Measurements from ENCODE around the gene MSANTD3.

The MSANTD3 gene

DNA sequence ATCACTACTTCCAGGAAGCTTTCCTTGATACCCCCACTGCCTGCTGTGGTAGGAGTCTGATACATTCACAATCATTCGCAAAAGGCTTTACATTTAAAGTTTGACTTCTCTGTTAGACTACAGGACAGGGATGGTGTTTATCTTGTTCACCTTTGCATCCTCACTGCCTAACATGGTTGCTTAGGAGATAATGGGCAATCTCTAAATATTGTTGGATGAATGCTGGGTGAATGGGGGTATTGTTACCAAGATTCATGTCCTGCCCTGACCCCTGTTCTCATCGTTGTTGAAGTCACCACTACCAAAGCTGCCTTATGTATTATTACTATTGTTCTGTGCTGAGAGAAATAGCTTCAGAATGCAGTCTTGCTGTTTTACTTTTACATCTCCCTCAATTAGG lies 38.3 kb downstream of the MSANTD3 start:
- H3K9me3 ChIP-seq (ENCODE audit: control insufficient read depth, low read length), result no peaks in the 10 kb centered on the region
- no peak overlapping the region for H3K18ac ChIP-seq (ENCODE audit: low read depth in 1 of 2, low read length in 2 of 2)
- peaks cover 10% of the 10 kb centered on the region for H3K79me1 ChIP-seq (replicated peaks; ENCODE audit: low read length, poor library complexity, severe bottlenecking)
- H4K8ac ChIP-seq (ENCODE audit: low read length), result no peak overlapping the region
- no peak overlapping the region for H2BK5ac ChIP-seq (ENCODE audit: low read depth, low read length, poor library complexity, severe bottlenecking)
- H2AK5ac ChIP-seq (ENCODE audit: low read length, severe bottlenecking), result no peak overlapping the region
- H3K9ac ChIP-seq (ENCODE audit: low read length), result no peak overlapping the region
- no peak overlapping the region for H3K14ac ChIP-seq (ENCODE audit: low read length in 2 of 2)
- H3K27ac ChIP-seq (ENCODE audit: low read length, poor library complexity, severe bottlenecking), result no peak overlapping the region
- no peak overlapping the region for H4K91ac ChIP-seq (ENCODE audit: low read length)
- no peak overlapping the region for H2AFZ ChIP-seq (ENCODE audit: low read depth, low read length)
- H3K4me1 ChIP-seq (ENCODE audit: control insufficient read depth, insufficient read depth, low read depth, low read length), result no peaks in the 10 kb centered on the region
- no peak overlapping the region for H3K4me2 ChIP-seq (ENCODE audit: low read length, poor library complexity, severe bottlenecking)
- no peaks in the 10 kb centered on the region for H3K27me3 ChIP-seq (ENCODE audit: control insufficient read depth in 1 of 2, insufficient read depth in 1 of 2, low read length in 2 of 2)
- H3K4me3 ChIP-seq (ENCODE audit: insufficient read depth in 1 of 2, low read depth in 1 of 2, low read length in 2 of 2), result no peak overlapping the region
- H2BK15ac ChIP-seq (ENCODE audit: low read depth, poor library complexity, severe bottlenecking), result no peak overlapping the region
- no peak overlapping the region for H3K4ac ChIP-seq (ENCODE audit: low read depth in 1 of 2, low read length in 2 of 2)
- H3K36me3 ChIP-seq (ENCODE audit: control insufficient read depth in 1 of 2, insufficient read depth in 2 of 2, low read depth in 1 of 2, low read length in 2 of 2), result no peaks in the 10 kb centered on the region
- no peak overlapping the region for H2BK120ac ChIP-seq (ENCODE audit: low read depth, low read length)
- no peak overlapping the region for H2BK12ac ChIP-seq (ENCODE audit: low read length in 2 of 2)
- WGBS, result 100% methylated on average over 1 of the region's 2 CpGs
- DNase-seq, result no peak
- H3K23ac ChIP-seq (ENCODE audit: low read length in 2 of 2), result no peak overlapping the region

DNA sequence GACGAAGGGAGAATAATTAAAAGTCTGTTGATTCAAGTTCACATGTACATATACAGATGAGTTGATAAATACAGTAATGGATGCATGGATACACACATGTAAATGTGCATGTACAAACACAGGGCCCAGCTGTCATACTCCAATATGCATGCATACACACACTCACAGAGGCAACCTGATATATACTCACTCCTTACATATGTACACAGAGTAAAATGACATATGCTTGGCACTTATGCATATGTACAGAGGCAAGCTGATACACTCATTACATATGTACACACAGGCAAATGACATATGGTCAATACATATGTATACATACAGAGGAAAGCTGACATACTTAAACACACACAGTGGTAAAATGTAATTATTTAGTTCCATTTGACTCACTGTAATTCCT lies 38.8 kb downstream of the MSANTD3 start:
- H2BK5ac ChIP-seq (ENCODE audit: low read depth, low read length, poor library complexity, severe bottlenecking), result no peak overlapping the region
- no peak overlapping the region for H4K8ac ChIP-seq (ENCODE audit: low read length)
- H3K14ac ChIP-seq (ENCODE audit: low read length in 2 of 2), result no peak overlapping the region
- no peak for DNase-seq
- no peak overlapping the region for H3K4me3 ChIP-seq (ENCODE audit: insufficient read depth in 1 of 2, low read depth in 1 of 2, low read length in 2 of 2)
- no peak overlapping the region for H3K9ac ChIP-seq (ENCODE audit: low read length)
- WGBS, result no CpG with 5 or more reads among the region's 1 CpG
- no peaks in the 10 kb centered on the region for H3K9me3 ChIP-seq (ENCODE audit: control insufficient read depth, low read length)
- H2BK12ac ChIP-seq (ENCODE audit: low read length in 2 of 2), result no peak overlapping the region
- no peaks in the 10 kb centered on the region for H3K36me3 ChIP-seq (ENCODE audit: control insufficient read depth in 1 of 2, insufficient read depth in 2 of 2, low read depth in 1 of 2, low read length in 2 of 2)
- no peak overlapping the region for H2BK15ac ChIP-seq (ENCODE audit: low read depth, poor library complexity, severe bottlenecking)
- H3K4me2 ChIP-seq (ENCODE audit: low read length, poor library complexity, severe bottlenecking), result no peak overlapping the region
- peaks cover 10% of the 10 kb centered on the region for H3K79me1 ChIP-seq (replicated peaks; ENCODE audit: low read length, poor library complexity, severe bottlenecking)
- H3K27me3 ChIP-seq (ENCODE audit: control insufficient read depth in 1 of 2, insufficient read depth in 1 of 2, low read length in 2 of 2), result no peaks in the 10 kb centered on the region
- no peaks in the 10 kb centered on the region for H3K4me1 ChIP-seq (ENCODE audit: control insufficient read depth, insufficient read depth, low read depth, low read length)
- no peak overlapping the region for H3K23ac ChIP-seq (ENCODE audit: low read length in 2 of 2)
- H2BK120ac ChIP-seq (ENCODE audit: low read depth, low read length), result no peak overlapping the region
- H3K4ac ChIP-seq (ENCODE audit: low read depth in 1 of 2, low read length in 2 of 2), result no peak overlapping the region
- H2AFZ ChIP-seq (ENCODE audit: low read depth, low read length), result no peak overlapping the region
- H2AK5ac ChIP-seq (ENCODE audit: low read length, severe bottlenecking), result no peak overlapping the region
- H3K27ac ChIP-seq (ENCODE audit: low read length, poor library complexity, severe bottlenecking), result no peak overlapping the region
- no peak overlapping the region for H4K91ac ChIP-seq (ENCODE audit: low read length)
- H3K18ac ChIP-seq (ENCODE audit: low read depth in 1 of 2, low read length in 2 of 2), result no peak overlapping the region

DNA sequence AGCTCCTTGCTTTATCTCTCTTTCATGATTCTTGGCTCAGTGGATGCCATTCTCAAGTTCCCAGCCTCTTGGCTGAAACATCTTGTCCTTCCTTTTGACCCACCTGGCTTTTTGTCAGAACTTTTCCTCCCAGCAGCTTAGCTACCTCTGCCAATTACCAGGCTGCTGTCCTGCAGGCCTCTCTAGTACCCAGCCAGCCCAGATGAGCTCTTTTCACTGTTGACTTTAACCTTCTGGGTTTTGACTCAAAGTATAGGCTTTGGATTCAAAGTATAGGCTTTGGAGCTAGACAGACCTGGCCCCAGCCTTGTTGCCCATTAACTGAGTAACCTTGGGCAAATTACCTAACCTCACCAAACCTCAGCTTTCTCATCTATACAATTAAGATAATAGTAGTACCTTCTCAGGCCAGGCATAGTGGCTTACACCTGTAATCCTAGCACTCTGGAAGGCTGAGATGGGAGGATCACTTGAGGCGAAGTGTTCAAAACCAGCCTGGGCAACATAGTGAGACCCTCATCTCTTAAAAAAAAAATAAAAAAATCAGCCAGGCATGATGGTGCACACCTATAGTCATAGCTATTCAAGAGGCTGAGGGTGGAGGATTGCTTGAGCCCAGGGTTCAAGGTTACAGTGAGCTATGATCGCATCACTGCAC lies 39.4 kb downstream of the MSANTD3 start:
- Histone ChIP-seq H3K23ac (ENCODE audit: low read length in 2 of 2) (no peak overlapping the region), H2BK5ac (ENCODE audit: low read depth, low read length, poor library complexity, severe bottlenecking) (no peak overlapping the region), H2BK120ac (ENCODE audit: low read depth, low read length) (no peak overlapping the region), H3K27me3 (ENCODE audit: control insufficient read depth in 1 of 2, insufficient read depth in 1 of 2, low read length in 2 of 2) (no peaks in the 10 kb centered on the region), H4K91ac (ENCODE audit: low read length) (no peak overlapping the region), H3K79me1 (replicated peaks; ENCODE audit: low read length, poor library complexity, severe bottlenecking) (peaks cover 10% of the 10 kb centered on the region), H3K4me1 (ENCODE audit: control insufficient read depth, insufficient read depth, low read depth, low read length) (no peaks in the 10 kb centered on the region), H3K36me3 (ENCODE audit: control insufficient read depth in 1 of 2, insufficient read depth in 2 of 2, low read depth in 1 of 2, low read length in 2 of 2) (no peaks in the 10 kb centered on the region), H3K9ac (ENCODE audit: low read length) (no peak overlapping the region), H3K27ac (ENCODE audit: low read length, poor library complexity, severe bottlenecking) (no peak overlapping the region), H4K8ac (ENCODE audit: low read length) (no peak overlapping the region), H3K9me3 (ENCODE audit: control insufficient read depth, low read length) (no peaks in the 10 kb centered on the region), H3K18ac (ENCODE audit: low read depth in 1 of 2, low read length in 2 of 2) (no peak overlapping the region), H2BK15ac (ENCODE audit: low read depth, poor library complexity, severe bottlenecking) (no peak overlapping the region), H2AFZ (ENCODE audit: low read depth, low read length) (no peak overlapping the region), H3K4me3 (ENCODE audit: insufficient read depth in 1 of 2, low read depth in 1 of 2, low read length in 2 of 2) (no peak overlapping the region), H3K14ac (ENCODE audit: low read length in 2 of 2) (no peak overlapping the region), H2AK5ac (ENCODE audit: low read length, severe bottlenecking) (no peak overlapping the region), H3K4ac (ENCODE audit: low read depth in 1 of 2, low read length in 2 of 2) (no peak overlapping the region), H2BK12ac (ENCODE audit: low read length in 2 of 2) (no peak overlapping the region), H3K4me2 (ENCODE audit: low read length, poor library complexity, severe bottlenecking) (no peak overlapping the region)
- DNase-seq, result no peak
- 100% methylated on average over 1 of the region's 2 CpGs for WGBS

DNA sequence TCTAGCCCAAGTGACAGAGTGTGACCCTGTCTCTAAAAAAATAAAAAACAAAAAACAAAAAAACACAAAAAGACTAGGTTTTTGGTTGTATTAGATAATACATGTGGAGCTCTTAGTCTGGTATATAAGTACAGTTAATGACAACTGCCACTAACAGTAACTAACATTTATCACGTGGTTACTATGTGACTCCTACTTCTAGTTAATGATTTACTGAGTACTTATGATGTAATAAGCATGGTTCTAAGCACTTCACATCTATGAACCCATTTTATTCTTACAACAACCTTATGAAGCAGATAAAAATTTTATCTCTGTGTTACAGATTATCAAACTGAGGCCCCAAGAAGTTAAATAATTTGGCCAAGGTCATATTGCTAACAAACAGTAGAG lies 39.9 kb downstream of the MSANTD3 start:
- no peak overlapping the region for H3K27ac ChIP-seq (ENCODE audit: low read length, poor library complexity, severe bottlenecking)
- no peak overlapping the region for H3K23ac ChIP-seq (ENCODE audit: low read length in 2 of 2)
- no peak overlapping the region for H2BK12ac ChIP-seq (ENCODE audit: low read length in 2 of 2)
- H4K8ac ChIP-seq (ENCODE audit: low read length), result no peak overlapping the region
- H3K4me3 ChIP-seq (ENCODE audit: insufficient read depth in 1 of 2, low read depth in 1 of 2, low read length in 2 of 2), result no peak overlapping the region
- H3K4me2 ChIP-seq (ENCODE audit: low read length, poor library complexity, severe bottlenecking), result no peak overlapping the region
- H2BK120ac ChIP-seq (ENCODE audit: low read depth, low read length), result no peak overlapping the region
- no peak overlapping the region for H4K91ac ChIP-seq (ENCODE audit: low read length)
- H3K36me3 ChIP-seq (ENCODE audit: control insufficient read depth in 1 of 2, insufficient read depth in 2 of 2, low read depth in 1 of 2, low read length in 2 of 2), result no peaks in the 10 kb centered on the region
- peaks cover 10% of the 10 kb centered on the region for H3K79me1 ChIP-seq (replicated peaks; ENCODE audit: low read length, poor library complexity, severe bottlenecking)
- H2BK5ac ChIP-seq (ENCODE audit: low read depth, low read length, poor library complexity, severe bottlenecking), result no peak overlapping the region
- H3K9me3 ChIP-seq (ENCODE audit: control insufficient read depth, low read length), result no peaks in the 10 kb centered on the region
- no peak overlapping the region for H3K14ac ChIP-seq (ENCODE audit: low read length in 2 of 2)
- H3K27me3 ChIP-seq (ENCODE audit: control insufficient read depth in 1 of 2, insufficient read depth in 1 of 2, low read length in 2 of 2), result no peaks in the 10 kb centered on the region
- H3K4ac ChIP-seq (ENCODE audit: low read depth in 1 of 2, low read length in 2 of 2), result no peak overlapping the region
- no peak overlapping the region for H2BK15ac ChIP-seq (ENCODE audit: low read depth, poor library complexity, severe bottlenecking)
- H2AK5ac ChIP-seq (ENCODE audit: low read length, severe bottlenecking), result no peak overlapping the region
- no peak for DNase-seq
- WGBS, result no CpG with 5 or more reads among the region's 1 CpG
- no peak overlapping the region for H3K18ac ChIP-seq (ENCODE audit: low read depth in 1 of 2, low read length in 2 of 2)
- no peak overlapping the region for H2AFZ ChIP-seq (ENCODE audit: low read depth, low read length)
- H3K9ac ChIP-seq (ENCODE audit: low read length), result no peak overlapping the region
- H3K4me1 ChIP-seq (ENCODE audit: control insufficient read depth, insufficient read depth, low read depth, low read length), result no peaks in the 10 kb centered on the region
